ENCODE data around the gene TMEM151A. TPM values are rescaled to one million over a fixed set of nuclear protein-coding genes. Genes with fewer than 3 reads are reported as not detected.

TMEM151A gene
- total and polyA plus RNA-seq, 11 donors = 0.08 to 7.9 (median 0.12) TPM; not detected in 5

DNA sequence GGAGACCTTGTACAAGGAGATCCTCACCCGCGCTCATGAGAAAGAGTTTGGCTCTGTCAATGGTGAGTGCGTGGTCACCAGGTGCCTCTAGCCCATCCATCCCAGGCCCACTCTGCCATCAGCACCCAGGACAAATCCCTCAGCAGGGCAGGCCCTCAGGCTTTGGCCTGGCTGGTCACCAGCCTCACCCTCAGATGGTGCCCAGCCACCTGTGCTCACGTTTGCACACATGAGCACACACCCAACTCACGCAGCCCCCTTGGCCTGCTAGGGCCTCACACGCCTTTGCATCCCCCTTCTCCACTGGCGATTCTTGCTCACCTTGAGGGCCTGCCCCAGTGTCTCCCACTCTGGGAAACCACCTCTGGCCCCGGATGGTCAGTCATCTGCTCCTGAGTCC is 27.3 kb upstream of the TMEM151A start:
- ATAC-seq = no peak
- H3K27ac ChIP-seq = no peak overlapping the region
- H3K9me3 ChIP-seq = no peaks in the 10 kb centered on the region
- peaks cover 0 to 15% (median 11%) of the 10 kb centered on the region in 12 donors for H3K4me1 ChIP-seq
- intact Hi-C loops (cut with DNase I) = loop anchor here in 1 of 10 donors (10.0 kb wide), 1 partner anchor 410 kb away; the partner anchor contains the start of gene CFL1
- H3K27me3 ChIP-seq = no peaks in the 10 kb centered on the region
- 89 to 97% (median 92%) methylated on average over 8 of the region's 8 CpGs for WGBS, 4 donors
- peaks cover 0 to 58% (median 29%) of the 10 kb centered on the region in 9 donors for H3K36me3 ChIP-seq
- H3K4me3 ChIP-seq = no peak overlapping the region
- TF ChIP-seq, protein P1, sequence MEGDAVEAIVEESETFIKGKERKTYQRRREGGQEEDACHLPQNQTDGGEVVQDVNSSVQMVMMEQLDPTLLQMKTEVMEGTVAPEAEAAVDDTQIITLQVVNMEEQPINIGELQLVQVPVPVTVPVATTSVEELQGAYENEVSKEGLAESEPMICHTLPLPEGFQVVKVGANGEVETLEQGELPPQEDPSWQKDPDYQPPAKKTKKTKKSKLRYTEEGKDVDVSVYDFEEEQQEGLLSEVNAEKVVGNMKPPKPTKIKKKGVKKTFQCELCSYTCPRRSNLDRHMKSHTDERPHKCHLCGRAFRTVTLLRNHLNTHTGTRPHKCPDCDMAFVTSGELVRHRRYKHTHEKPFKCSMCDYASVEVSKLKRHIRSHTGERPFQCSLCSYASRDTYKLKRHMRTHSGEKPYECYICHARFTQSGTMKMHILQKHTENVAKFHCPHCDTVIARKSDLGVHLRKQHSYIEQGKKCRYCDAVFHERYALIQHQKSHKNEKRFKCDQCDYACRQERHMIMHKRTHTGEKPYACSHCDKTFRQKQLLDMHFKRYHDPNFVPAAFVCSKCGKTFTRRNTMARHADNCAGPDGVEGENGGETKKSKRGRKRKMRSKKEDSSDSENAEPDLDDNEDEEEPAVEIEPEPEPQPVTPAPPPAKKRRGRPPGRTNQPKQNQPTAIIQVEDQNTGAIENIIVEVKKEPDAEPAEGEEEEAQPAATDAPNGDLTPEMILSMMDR (IDR thresholded peaks at IDR 0.05) = no peak
- TF ChIP-seq POLR2A (IDR thresholded peaks at IDR 0.05) = no peak
- DNase-seq = no peak

DNA sequence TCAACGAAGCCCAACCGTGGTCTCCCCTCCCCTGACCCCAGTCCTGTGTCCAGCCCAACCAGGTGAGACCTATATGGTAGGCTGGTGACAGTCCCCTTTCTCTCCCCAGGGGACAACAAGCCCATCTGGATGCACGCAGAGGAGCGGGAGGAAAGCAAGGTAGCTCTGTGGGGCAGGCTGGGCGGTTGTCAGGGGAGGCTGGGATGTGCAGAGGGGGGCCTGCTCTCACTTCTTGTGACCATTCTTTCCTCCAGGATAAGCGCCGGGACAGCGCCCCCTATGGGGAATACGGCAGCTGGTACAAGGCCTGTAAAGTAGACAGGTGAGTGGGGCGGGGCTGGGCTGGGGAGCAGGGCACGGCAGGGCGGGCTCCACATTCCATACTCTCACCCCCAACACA is 26.8 kb upstream of the TMEM151A start:
- DNase-seq (no peak), ATAC-seq (no peak)
- no peaks in the 10 kb centered on the region for H3K27me3 ChIP-seq
- TF ChIP-seq POLR2A (IDR thresholded peaks at IDR 0.05) = no peak
- TF ChIP-seq, protein P1 (IDR thresholded peaks at IDR 0.05) = peak in 3 of 12 donors; percentile 8 to 23 (median 11)
- peaks cover 0 to 53% (median 26%) of the 10 kb centered on the region in 9 donors for H3K36me3 ChIP-seq
- peaks cover 3 to 21% (median 16%) of the 10 kb centered on the region in 12 donors for H3K4me1 ChIP-seq
- no peak overlapping the region for H3K27ac ChIP-seq
- H3K4me3 ChIP-seq = no peak overlapping the region
- no peaks in the 10 kb centered on the region for H3K9me3 ChIP-seq
- intact Hi-C loops (cut with DNase I) = loop anchor here in 1 of 10 donors (10.0 kb wide), 1 partner anchor 410 kb away; the partner anchor contains the start of gene CFL1
- 75 to 88% (median 77%) methylated on average over 11 to 12 of the region's 12 CpGs for WGBS, 4 donors

DNA sequence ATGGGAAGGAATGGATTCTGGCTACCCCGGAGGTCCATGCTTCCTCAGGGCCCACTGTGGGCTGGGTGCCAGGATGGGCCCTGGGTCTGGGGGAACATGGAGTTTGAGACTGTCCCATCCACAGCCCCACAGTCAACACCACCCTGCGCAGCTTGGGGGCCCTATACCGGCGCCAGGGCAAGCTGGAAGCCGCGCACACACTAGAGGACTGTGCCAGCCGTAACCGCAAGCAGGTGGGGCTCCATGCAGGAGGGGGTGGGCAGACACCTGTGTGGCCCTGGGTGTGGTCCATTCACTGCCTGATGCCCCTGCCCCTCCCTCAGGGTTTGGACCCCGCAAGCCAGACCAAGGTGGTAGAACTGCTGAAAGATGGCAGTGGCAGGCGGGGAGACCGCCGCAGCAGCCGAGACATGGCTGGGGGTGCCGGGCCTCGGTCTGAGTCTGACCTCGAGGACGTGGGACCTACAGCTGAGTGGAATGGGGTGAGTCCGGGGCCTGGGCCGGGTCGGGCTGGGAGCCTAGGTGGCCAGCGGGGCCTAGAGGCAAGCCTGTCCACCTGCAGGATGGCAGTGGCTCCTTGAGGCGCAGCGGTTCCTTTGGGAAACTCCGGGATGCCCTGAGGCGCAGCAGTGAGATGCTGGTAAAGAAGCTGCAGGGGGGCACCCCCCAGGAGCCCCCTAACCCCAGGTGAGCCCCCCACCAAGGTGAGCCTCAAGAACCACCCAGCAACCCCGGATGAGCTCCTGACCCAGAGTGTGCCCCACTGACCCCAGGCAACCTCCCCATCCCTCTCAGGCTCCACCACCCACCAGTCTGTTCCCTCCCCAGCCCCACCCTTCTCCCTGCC is 25.9 kb upstream of the TMEM151A start:
- Histone ChIP-seq H3K4me1 (peaks cover 4 to 29% (median 24%) of the 10 kb centered on the region in 12 donors), H3K9me3 (no peaks in the 10 kb centered on the region), H3K27ac (peak overlapping the region in 1 of 12 donors; percentile 98), H3K4me3 (no peak overlapping the region), H3K27me3 (no peaks in the 10 kb centered on the region), H3K36me3 (peaks cover 0 to 53% (median 26%) of the 10 kb centered on the region in 9 donors)
- intact Hi-C loops (cut with DNase I) = loop anchor here in 1 of 10 donors (10.0 kb wide), 1 partner anchor 411 kb away; the partner anchor contains the start of gene CFL1
- WGBS, 4 donors = 92 to 96% (median 94%) methylated on average over 15 to 26 of the region's 26 CpGs
- TF ChIP-seq POLR2A (IDR thresholded peaks at IDR 0.05) = no peak
- TF ChIP-seq, protein P1 (IDR thresholded peaks at IDR 0.05) = no peak
- ATAC-seq (no peak), DNase-seq (no peak)
